GM23338 (cell line): ENCODE measurements around the gene TIMMDC1. TPM values are rescaled to one million over a fixed set of nuclear protein-coding genes. Genes with fewer than 3 reads are reported as not detected.

Source experiments
- CTCF ChIP-seq, 2 experiments: fragments of 200-600 bp in 1 of 2; sonication (generic) in 1 of 2; conservative IDR thresholded peaks; 2 replicates each; pipeline versions ENCODE4 v1.5.1 to v1.6.1; 2016 to 2017; ENCODE audit warnings: antibody characterized with exemption in 2 of 2, low read depth in 2 of 2, mild to moderate bottlenecking in 2 of 2, moderate library complexity in 1 of 2
- EZH2 ChIP-seq: fragments of 200-600 bp; sonication (generic); IDR thresholded peaks from one replicate; pipeline ENCODE4 v1.8.0; 2017; ENCODE audit warnings: antibody characterized with exemption, mild to moderate bottlenecking, low read depth; ENCODE audit not compliant: unreplicated experiment
- JUNB ChIP-seq: IDR thresholded peaks from one replicate; pipeline ENCODE4 v1.6.1; 2016; ENCODE audit warnings: antibody characterized with exemption; ENCODE audit not compliant: unreplicated experiment
- NANOG ChIP-seq: IDR thresholded peaks from 2 replicates; pipeline ENCODE4 v1.6.1; 2016; ENCODE audit warnings: antibody characterized with exemption, borderline replicate concordance
- REST ChIP-seq: IDR thresholded peaks from one replicate; pipeline ENCODE4 v1.6.1; 2018; ENCODE audit warnings: antibody characterized with exemption; ENCODE audit not compliant: unreplicated experiment
- STAT1 ChIP-seq: IDR thresholded peaks from one replicate; pipeline ENCODE4 v1.6.1; 2016; ENCODE audit warnings: antibody characterized with exemption; ENCODE audit not compliant: unreplicated experiment
- ZNF331 ChIP-seq: fragments of 250-450 bp; sonication (Bioruptor Pico); IDR thresholded peaks from 2 replicates; pipeline ENCODE4 v1.5.0; 2020; ENCODE audit warnings: low read depth, mild to moderate bottlenecking, moderate library complexity
- ZNF462 ChIP-seq: fragments of 250-450 bp; sonication (Bioruptor Pico); IDR thresholded peaks from 2 replicates; pipeline ENCODE4 v1.5.0; 2020; ENCODE audit warnings: mild to moderate bottlenecking, moderate library complexity
- polyA plus RNA-seq: library from polyadenylated mRNA; unstranded; fragments of >200 nt; fragmentation: Nextera tagmentation; extraction: Ambion mirVana; gene quantifications from 2 replicates; pipeline ENCODE4 v1.2.1, GENCODE V29; 2016
- total RNA-seq: library from RNA; depleted of rRNA; stranded (reverse); fragments of >200 nt; shearing (Covaris generic); gene quantifications from 2 replicates; pipeline ENCODE4 v1.2.3, GENCODE V29; 2014

TIMMDC1 gene
- total and polyA plus RNA-seq, 2 experiments from 2014 or later: 62.2 to 105 TPM

GRCh38 chr3:119541547-119541946, 43.2 kb downstream of the TIMMDC1 start (continued):
- TF ChIP-seq ZNF462 (CRISPR knock-in tag): no peak
- TF ChIP-seq EZH2: no peak
- TF ChIP-seq CTCF (conservative IDR thresholded peaks at IDR 0.05; ENCODE audit: low read depth in 2 of 2): no peak
- TF ChIP-seq ZNF331 (CRISPR knock-in tag): no peak
- no peak for TF ChIP-seq STAT1
- no peak for TF ChIP-seq NANOG
- TF ChIP-seq REST: no peak
- no peak for TF ChIP-seq JUNB
